DND-41 (cell line): ENCODE data around the gene MACIR.

Experiments
- CTCF ChIP-seq: IDR thresholded peaks from 2 replicates; pipeline ENCODE4 v1.5.1; 2012; ENCODE audit warnings: borderline replicate concordance, low read length, moderate library complexity, mild to moderate bottlenecking; ENCODE audit not compliant: poor library complexity, severe bottlenecking; ENCODE audit errors: extremely low read depth
- EZH2 ChIP-seq: IDR thresholded peaks from 3 replicates; pipeline ENCODE4 v1.6.1; 2012; ENCODE audit warnings: borderline replicate concordance, low read depth, mild to moderate bottlenecking, moderate library complexity, low read length, inconsistent platforms; ENCODE audit not compliant: severe bottlenecking

- TF ChIP-seq CTCF: no peak
- TF ChIP-seq EZH2: no peak
These were observed 12.8 kb upstream of the MACIR start for GRCh38 chr5:103245761-103246160.
